ENCODE results near the gene MMP2.

The MMP2 gene

GRCh38 chr16:55478827-55479429 is at the start of gene MMP2:
MMP2 (plus strand) TSS chr16:55479198; CDS start chr16:55479480, 282 bp downstream.
- no peak for DNase-seq

GRCh38 chr16:55433030-55433429 is 46.0 kb upstream of the MMP2 start:
- DNase-seq, result no peak

GRCh38 chr16:55433535-55433934 is 45.5 kb upstream of the MMP2 start:
- DNase-seq, result no peak

- DNase-seq, result no peak
These were observed 45.0 kb upstream of the MMP2 start for GRCh38 chr16:55434000-55434399.

- DNase-seq, result no peak
These were observed 43.6 kb upstream of the MMP2 start for GRCh38 chr16:55435387-55435786.

GRCh38 chr16:55436587-55436986 is 42.4 kb upstream of the MMP2 start:
- DNase-seq, result no peak

GRCh38 chr16:55437625-55438024 is 41.4 kb upstream of the MMP2 start:
- no peak for DNase-seq

- DNase-seq, result no peak
These were observed 40.7 kb upstream of the MMP2 start for GRCh38 chr16:55438281-55438680.

GRCh38 chr16:55439101-55439690 is 39.8 kb upstream of the MMP2 start:
- no peak for DNase-seq

- no peak for DNase-seq
These were observed 35.3 kb upstream of the MMP2 start for GRCh38 chr16:55443434-55444346.

GRCh38 chr16:55444754-55445485 is 34.1 kb upstream of the MMP2 start:
- no peak for DNase-seq

- DNase-seq, result no peak
These were observed 31.8 kb upstream of the MMP2 start for GRCh38 chr16:55447231-55447630.

- DNase-seq, result no peak
These were observed 26.0 kb upstream of the MMP2 start for GRCh38 chr16:55452996-55453395.

- no peak for DNase-seq
These were observed 25.1 kb upstream of the MMP2 start for GRCh38 chr16:55453909-55454308.

GRCh38 chr16:55454861-55455260 is 24.1 kb upstream of the MMP2 start:
- no peak for DNase-seq

- no peak for DNase-seq
These were observed 16.8 kb upstream of the MMP2 start for GRCh38 chr16:55462241-55462640.

GRCh38 chr16:55464375-55464774 is 14.6 kb upstream of the MMP2 start:
- no peak for DNase-seq

- DNase-seq, result peak; percentile 97
These were observed 13.7 kb upstream of the MMP2 start for GRCh38 chr16:55465077-55465896.

- DNase-seq, result no peak
These were observed 12.8 kb upstream of the MMP2 start for GRCh38 chr16:55466209-55466608.

- no peak for DNase-seq
These were observed 11.1 kb upstream of the MMP2 start for GRCh38 chr16:55467898-55468297.

- no peak for DNase-seq
These were observed 10.5 kb upstream of the MMP2 start for GRCh38 chr16:55468352-55468990.
